SHP77 treated with DMSO at 0.1 percent for 48 hours (cell line): ENCODE results near the gene ADPRS.

ENCODE experiments used
- DNase-seq: peaks from one replicate; lab custom pipeline; 2025; lab: John Stamatoyannopoulos, UW

ADPRS gene

DNA sequence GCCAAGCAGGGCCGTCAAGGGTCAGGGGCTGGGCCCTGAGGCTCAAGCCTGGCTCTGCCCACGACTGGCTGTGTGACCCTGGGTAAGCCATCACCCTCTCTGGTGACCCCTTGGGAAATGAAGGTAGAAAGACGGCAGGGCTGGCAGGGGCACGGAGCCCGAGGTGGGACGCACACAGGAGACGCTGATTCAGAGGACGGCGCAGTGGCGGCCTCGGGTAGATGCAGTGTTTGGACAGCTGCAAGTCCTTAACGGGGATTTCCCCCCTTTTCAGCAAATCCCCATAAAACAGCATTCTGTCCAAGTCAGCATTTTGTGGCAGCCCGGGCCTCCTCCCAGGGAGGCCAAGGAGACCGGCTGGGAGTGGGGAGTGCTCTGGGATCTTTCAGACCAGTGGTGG is 19.6 kb downstream of the ADPRS start:
- DNase-seq, result peak; percentile 46

DNA sequence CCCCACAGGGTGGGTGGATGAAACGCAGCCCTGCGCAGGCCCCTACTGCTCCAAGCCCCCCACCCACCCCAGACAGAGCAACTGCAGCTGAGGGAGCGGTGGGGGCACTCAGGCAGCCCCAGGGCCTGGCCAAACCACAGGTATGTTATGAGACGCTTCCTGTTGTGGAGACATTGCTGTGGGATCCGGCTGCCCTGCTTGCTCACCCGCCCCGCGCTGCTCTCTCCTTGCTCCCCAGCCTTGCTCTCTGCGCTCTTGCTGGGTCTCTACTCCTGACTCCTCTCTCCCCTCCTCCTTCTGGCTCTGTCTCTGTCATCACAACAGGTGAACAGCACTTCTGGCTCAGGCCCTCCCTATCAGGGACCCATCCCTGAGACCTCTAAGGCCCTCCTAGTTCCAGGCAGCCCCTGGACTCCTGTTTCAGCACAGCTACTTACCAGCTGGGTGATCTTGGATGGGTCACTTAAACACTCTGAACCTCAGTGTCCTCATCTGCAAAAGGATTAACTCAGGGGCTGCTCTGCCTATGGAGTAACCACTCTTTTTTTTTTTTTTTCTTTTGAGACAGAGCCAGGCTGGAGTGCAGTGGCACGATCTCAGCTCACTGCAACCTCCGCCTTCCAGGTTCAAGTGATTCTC is 20.5 kb downstream of the ADPRS start:
- DNase-seq, result no peak

DNA sequence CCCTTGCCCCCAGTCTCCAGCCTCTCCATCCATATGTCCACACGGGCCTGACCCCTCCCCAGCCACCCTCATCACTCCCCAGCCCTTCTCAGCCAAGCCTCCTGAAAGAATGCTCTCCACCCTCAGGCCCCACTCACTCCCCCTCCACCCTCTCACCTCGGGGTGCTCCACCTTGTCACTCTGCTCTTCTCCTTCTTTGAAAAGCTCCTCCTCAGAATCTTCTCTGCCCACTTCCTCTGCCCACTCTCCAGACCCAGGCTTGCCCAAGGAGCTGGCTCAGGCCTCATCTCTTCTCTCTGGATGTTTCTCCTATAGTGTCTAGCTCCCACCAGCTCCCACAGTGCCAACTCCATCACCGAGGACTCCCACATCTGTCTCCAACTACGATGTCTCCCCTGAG is 22.5 kb downstream of the ADPRS start:
- no peak for DNase-seq

DNA sequence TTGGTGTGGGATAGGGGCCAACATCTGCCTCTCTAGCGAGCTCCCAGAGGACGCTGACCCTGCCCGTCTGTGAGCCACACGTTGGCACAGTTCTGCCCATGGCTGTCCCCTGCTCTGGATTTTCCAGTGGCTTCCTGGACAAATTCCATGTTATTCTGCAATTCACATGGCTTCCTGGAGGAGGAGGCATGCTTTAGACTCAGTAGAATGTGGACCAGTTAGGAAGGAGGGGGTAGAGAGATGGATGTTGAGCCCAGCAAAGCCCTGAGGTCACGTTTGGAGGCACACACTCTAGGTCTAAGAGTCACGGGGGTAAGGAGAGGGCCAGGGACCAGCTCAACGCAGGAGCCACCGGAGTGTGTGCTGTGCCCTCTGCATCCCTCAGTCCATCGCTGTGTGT is 24.1 kb downstream of the ADPRS start:
- DNase-seq, result no peak

DNA sequence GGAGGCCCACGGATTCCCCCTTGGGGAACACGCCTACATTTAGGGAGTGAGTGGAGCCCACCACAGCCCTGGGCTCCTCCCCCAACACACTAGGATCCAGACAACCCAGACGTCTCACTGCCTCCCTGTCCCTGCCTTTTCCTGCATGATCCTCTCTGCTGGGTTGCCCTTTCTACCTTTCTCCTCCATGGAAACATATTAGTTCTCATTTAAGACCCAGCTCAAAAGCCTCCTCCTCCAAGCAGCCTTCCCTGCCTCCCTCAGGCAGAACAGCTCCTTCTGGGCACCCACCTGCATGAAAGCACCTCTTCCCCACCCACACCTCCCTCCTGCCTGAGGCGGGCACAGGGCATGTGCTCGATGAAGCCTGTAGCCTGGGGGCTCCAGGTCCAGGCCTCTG is 25.7 kb downstream of the ADPRS start:
- no peak for DNase-seq

DNA sequence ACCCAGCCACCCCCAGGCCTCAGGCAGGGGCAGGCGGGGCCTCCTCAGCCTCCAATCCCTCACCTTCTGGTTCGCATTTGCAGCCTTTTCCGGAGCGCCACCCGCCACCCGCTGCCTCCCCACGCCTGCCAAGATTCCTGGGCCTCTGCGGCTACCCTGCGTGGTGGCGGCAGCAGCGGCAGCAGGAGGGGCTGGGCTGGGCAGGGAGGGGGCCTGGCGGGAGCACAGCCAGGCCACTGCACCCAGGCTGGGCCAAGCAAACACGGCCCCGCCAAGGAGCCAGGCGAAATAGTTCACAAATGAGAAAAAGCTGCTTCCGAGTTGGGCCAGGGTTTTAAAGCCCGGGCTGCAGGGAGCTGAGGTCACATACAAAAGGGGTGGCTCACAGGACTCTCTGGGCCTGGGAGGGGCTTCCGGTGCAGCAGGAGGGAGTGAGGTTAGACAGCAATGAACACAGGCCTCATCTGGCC is 26.5 kb downstream of the ADPRS start:
- no peak for DNase-seq

DNA sequence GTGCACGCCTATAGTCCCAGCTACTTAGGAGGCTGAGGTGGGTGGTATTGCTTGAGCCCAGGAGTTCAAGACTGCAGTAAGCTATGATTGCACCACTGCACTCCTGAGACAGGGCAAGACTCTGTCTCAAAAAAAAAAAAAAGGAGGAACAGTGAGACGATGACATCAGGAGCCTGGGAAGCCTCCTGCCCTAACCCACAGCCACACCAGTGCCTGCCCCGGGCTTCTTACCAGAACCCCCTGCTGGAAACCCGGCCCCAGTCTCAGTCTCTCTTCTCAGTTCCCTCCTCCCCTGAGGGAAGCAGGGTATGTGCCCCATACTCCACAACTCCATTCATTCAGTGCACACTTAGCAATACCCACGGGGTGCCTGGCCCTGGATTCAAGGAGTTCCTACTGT is 27.2 kb downstream of the ADPRS start:
- no peak for DNase-seq

DNA sequence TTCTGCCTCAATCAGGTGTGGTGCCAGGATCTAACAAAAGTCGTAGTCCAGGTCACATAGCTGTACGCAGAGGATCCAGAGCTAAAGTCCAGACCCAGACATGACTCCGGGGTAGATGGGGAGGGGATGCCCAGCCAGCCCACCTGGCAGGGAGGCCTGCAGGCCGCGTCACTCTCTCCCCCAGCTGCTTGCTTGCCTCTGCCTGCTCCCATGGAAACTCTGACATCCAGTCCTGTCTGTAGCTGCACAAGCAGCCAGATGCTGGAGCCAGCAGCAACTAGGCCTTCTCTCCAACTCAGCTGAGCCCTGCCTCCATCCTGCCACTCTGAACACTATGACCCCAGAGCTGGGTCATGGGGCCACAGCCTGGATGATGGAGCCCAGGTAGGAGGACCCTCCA is 28.2 kb downstream of the ADPRS start:
- no peak for DNase-seq

DNA sequence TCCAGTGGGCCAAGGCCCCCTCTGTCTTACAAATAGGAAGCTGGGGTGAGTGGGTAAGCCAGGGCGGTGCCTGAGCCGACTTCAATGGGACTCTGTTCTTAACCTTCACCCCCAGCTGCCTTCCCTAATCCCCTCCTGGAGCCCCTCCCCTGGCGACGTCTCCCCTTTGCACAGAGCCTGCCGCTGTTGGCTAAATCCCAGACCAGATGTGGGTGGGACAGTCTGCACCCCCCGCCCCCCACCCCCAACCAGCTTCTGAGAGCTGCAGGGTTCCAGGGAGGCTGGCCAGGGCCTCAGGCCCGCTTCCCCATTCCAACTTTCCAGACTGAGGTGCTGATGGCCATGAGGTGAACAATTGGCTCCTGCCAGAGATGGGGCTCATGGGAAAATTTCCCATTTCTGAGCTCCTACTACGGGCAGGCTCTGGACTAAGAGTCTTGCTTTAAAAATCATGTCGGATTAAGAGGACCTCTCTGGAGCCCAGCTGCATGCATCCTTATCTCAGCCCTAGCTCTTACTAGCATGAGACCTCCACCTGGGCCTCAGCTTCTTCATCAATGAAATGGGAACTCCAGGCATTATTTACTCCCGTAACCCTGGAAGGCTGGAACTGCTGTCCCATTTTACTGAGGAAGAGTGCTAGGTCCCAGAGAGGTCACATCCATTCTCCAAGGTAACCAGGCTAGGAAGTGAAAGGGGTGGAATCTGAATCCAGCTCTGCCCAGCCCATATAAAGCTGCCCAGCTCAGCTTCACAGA is 29.9 kb downstream of the ADPRS start:
- no peak for DNase-seq

DNA sequence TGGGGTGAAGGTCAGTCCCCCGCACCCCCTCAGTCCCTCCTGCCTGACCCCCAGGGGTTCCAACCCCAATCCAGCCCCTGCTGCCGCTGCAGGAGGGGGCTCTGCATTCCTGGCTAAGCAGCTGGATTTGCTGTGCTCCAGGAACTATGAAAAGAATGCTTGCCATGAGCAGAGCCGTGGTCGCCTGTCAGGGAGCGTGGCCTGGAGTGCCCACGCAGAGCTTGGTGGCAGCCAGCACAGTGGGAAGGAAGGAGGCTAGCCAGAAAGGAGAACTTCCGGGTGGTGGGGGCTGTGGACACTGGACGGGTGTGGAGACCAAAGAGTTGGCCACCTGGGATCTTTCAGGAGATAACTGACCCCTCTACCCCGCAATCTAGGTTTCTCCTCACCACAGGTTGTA is 30.8 kb downstream of the ADPRS start:
- DNase-seq, result no peak

DNA sequence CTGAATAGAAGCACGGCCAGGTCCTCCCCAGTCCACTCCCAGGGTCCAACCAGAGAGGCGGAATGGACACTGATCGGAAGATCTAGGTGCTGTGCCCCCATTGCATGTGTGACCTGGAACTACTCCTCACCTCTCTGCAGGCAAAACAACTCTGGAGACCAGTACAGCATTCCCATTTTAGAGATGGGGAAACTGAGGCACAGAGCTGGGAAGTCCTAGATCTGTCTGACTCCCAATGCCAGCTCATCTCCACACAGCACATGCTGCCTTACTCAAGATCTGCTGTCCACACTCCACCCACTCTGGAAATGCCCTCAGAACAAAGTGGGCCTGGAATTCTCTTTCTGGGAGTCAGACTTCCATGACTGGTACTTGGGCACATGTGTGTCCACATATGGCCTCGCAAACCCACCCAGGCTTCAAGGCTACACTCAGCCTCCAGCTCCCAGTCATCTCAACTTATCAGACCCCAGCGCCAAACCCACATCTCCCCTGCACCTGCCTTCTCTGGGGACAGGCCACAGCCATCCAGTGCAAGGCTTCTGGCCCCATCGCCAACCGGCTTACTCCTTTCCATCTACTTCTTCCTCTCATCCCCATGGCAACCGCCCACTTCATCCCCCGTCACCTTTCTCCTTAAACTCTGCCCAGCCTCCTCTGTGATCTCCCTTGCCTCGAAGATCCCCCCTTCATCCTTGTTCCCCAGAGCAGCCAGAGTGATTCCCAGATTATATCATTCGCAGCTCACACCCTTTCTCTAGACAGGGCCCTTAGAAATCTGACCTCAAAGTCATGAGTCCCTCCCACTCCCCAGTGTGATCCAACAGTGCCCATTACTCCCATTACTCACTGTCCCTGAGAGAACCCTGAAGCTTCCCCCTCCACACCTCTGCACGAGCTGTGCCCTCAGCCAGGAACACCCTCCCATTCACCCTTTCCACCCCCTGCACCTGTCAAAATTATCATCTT is 33.7 kb downstream of the ADPRS start:
- no peak for DNase-seq

DNA sequence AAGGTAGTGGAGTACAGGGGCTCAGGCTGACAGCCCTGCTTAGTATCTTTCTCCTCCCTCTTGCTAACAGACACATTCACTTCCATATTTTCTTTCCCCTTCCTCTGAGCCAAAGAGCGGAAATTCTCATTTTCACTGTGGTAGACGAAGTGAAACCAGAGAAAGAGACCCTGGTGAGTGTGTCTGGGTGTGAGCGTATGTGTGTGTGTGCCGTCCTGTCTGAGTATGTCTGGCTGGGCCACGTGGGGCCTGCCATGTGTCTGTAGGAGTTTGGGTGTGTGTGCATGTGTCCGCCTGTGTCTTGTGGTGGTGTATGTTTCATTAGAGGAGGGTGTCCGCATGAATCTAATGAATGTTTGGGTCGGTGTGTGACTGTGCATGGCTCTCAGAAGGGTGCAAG is 34.7 kb downstream of the ADPRS start:
- DNase-seq, result no peak

DNA sequence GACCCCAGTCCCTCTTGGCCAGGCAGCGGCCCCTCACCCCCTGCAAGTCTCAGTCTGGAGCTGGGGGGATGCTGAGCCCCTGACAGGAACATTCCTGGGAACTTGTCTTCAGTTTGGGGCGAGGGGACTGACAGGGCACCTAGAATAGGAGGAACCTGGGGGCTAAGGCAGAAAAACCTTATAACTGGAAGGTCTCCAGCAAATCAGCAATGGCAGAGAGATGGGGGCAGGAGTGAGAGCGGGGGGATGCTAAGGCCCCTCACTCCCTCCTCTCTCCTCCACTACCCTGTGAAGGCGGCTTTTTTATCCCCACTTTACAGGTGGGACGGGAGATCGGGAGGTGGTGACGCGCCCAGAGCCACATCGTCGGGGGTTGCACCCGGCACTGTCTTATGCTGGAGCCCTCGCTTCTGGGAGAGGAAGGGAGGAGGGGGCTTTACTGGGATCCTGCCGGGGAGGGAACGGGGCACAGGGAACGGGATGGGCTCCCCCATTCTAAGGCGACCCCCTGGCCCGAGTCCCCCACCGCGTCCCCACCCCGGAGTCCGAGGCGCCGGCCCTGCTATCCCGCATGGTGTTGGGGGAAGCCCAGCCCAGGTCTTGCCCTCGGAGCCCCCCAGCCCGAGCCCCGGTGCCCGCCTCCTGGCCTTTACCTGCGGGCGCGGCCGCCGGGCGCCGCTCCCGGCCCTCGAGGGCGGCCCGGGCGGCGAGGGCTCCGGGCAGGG is 35.9 kb downstream of the ADPRS start:
- no peak for DNase-seq

DNA sequence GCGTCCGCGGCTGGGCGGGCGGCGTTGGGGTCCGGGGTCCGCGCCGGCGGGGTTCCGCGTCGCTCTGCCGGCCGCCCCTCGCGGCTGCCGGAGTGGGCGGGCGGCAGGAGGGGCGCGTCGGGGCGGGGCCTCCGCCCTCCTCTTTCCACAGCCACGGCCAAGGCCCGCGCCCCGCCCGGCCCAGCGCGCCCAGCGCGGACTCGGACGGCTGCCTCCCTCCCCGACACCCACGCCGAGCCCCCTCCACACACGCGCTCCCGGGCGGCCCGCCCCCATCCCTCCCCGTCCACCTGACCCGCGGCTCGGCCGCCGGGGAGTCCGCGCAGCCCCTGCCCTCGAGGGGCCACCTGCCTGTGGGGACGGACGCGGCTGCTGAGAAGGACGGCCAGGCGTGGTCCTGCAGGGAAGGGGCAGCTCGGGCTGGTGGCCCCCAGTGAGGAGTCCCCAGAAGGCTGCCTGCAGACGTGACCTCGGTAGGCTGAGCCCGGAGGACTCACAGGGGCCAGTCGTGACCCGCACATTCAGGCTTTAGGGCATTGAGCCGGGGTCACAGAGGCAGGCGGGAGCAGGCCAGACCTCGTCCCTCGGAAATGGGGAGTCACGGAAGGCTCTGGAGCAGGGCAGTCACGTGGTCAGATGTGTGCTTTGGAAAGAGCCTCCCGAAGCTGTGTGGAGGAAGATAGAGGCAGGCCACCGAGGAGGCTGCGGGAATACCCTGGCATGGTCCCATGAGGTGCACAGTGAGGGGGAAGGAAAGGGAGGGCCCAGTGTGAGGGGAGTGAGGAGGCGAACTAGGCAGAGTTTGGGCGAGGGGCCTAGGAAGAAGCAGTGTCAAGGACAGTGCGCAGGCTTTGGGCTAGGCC is 36.7 kb downstream of the ADPRS start, which contains the start of gene COL8A2:
Gene COL8A2 (minus strand): TSS at position 94 of the 863 bp plus-strand sequence. CDS start 24,980 bp downstream, outside the sequence.
- DNase-seq, result no peak

DNA sequence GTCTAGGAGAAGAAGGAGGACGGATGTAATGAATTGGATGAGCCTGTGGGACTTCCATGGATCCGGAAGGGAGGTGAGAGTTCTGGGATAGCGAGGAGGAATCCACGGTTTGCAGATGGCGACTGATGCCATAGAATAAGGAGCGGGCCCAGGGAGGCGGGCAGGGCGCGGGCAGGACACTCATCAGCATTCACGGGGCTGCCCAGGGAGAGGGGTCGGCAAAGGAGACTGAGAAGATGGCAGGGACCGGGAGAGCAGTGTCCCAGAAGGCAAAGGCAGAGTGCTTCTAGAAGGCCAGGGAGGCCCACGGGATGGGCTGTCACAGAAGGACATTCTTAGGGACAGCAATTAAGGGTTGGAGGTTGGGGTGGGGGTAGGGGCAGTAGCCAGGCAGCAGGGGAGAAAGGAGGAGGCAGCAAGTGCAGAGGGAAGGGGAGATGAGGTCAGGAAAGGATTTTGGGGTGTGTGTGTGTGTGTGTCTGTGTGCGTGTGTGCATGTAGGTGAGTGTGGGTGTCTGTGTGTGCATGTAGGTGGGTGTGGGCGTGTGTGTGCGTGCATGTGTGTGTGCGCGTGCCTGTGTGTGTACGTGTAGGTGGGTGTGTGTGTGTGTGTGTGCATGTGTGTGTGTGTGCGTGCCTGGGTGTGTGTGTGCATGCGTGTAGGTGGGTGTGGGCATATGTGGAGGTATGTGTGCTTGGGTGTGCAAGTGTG is 37.5 kb downstream of the ADPRS start:
- DNase-seq, result no peak

DNA sequence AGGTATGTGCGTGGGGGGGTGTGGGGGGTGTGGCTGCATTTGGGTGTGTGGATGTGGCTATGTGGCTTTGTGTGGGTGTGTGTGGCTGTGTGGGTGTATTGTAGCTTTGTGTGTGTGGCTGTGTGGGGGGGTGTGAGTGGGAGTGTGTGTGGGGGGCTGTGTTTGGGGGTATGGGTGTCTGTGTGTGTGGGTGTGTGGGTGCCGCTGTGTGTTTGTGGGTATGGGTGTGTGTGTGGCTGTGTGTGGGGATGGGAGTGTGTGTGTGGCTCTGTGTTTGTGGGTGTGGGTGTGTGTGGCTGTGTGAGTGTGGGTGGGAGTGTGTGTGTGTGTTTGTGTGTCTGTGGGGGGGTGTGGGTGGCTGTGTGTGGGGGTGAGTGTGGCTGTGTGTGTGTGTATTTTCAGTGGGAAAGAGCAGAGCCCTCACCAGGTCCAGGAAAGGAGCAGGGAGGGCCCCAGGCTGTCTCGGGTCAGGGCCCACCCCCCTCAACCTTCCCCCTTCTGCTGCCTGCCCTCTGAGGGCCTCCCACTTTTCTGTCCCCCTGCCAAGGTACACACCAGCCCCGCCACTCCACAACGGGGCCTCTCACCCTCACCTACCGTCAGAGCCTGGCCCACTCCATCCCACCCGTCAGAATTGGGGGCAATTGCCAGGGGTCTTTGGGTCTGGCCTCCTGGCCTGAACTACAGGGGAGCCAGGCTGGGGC is 38.3 kb downstream of the ADPRS start:
- DNase-seq, result no peak

DNA sequence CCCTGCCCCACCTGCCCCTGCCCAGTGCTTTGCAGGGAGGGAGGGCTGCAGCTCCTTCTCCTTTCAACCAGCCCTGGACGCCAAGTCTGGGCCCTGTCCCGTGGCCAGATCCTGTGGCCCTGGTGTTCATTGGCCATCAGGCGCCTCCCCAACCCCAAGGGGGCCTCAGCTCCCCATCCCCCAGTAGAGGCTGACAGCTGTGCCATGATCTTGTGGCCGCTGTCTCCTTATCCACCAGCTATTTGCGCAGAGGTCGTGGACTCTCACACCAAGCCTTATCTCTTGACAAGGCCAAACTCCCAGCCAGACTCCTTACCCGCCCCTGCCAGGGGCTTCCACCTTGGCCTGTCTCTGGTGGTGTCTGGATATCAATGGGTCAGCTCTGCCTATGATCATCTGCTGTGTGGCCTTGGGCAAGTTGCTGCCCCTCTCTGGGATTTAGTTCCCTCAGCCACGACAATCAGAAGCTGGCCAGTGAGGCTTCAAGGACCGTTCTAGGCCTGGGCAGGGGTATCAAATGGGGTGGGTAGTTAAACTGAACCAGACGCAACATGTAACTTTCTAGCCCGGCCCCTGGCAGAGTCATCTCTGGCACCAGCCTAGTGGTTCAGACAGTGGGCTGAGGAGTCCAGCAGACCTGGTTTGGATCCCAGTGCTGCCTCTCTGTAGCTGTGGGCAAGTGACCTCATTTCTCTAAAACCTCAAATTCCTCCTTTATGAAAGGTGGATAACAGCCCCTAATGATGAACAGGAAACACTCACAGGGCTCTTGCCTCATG is 39.6 kb downstream of the ADPRS start:
- no peak for DNase-seq

DNA sequence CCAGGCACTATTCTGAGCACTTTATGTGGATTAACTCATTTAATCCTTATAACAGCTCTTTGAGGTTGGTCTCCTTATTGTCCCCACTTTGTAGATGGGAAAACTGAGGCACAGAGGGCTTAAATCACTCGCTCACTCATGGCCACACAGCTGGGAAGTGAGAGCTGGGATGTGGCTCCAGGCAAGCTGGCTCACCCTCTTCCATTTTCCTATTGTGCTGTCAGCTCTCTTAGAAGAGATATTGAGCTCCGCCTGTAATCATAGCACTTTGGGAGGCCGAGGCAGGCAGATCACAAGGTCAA is 40.2 kb downstream of the ADPRS start:
- DNase-seq, result no peak

DNA sequence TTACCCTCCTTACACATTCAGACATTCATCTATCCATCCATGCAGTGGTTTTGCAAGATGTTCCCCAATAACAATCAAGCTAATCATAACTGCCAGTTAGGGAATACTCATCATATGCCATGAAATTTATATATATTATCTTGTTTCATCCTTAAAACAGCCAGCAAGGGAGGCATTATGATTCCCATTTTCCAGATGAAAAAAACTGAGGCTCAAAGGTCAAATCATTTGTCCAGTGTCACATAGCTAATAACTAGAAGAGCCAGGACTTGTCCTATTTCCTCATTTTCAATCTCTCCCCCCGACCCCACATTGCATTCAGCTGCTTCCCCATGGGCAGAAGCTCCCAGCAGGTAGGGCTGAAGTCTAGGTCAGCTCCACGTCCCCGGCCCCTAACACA is 43.3 kb downstream of the ADPRS start:
- no peak for DNase-seq
